Keratinocyte (primary cell): ENCODE measurements around the gene PLEKHA6. TPM values are rescaled to one million over a fixed set of nuclear protein-coding genes. Genes with fewer than 3 reads are reported as not detected.
A peak's percentile ranks its signal among the peaks of the same experiment; 100 is the strongest.

Experiments
- DNase-seq: peaks from one replicate; pipeline ENCODE4 v3.0.0-alpha.2; 2011; ENCODE audit warnings: low read depth, missing footprints, low spot score
- FAIRE-seq: peaks from 2 replicates; lab custom pipeline; 2011; peaks lifted over from hg19 to GRCh38; lab: Jason Lieb, UNC
- H2AFZ ChIP-seq: 2 replicates; pipeline ENCODE4 v1.6.0; 2012; ENCODE audit warnings: low read length, control low read depth, inconsistent platforms; ENCODE audit not compliant: control insufficient read depth
- H3K27ac ChIP-seq: 2 replicates; pipeline ENCODE4 v1.5.1; 2011; ENCODE audit warnings: low read length; ENCODE audit not compliant: control insufficient read depth, insufficient read depth
- H3K27me3 ChIP-seq: 3 replicates; pipeline ENCODE4 v1.6.0; 2011; ENCODE audit warnings: low read length; ENCODE audit not compliant: control insufficient read depth, insufficient read depth; ENCODE audit errors: extremely low read depth
- H3K36me3 ChIP-seq, 2 experiments: 2 replicates in 1 of 2; 3 replicates in 1 of 2; pipeline ENCODE4 v1.5.1; 2011; ENCODE audit warnings: low read length in 2 of 2, mild to moderate bottlenecking in 1 of 2; ENCODE audit not compliant: control insufficient read depth in 2 of 2, insufficient read depth in 2 of 2; ENCODE audit errors: extremely low read depth in 1 of 2
- H3K4me1 ChIP-seq: 3 replicates; pipeline ENCODE4 v1.5.1; 2011; ENCODE audit warnings: low read length; ENCODE audit not compliant: control insufficient read depth, insufficient read depth; ENCODE audit errors: extremely low read depth
- H3K4me2 ChIP-seq: 3 replicates; pipeline ENCODE4 v1.6.0; 2011; ENCODE audit warnings: low read depth, low read length; ENCODE audit not compliant: control insufficient read depth, insufficient read depth; ENCODE audit errors: extremely low read depth
- H3K4me3 ChIP-seq, 3 experiments: fragments of 200-600 bp in 1 of 3; sonication (generic) in 1 of 3; 2 replicates in 2 of 3; 3 replicates in 1 of 3; pipeline ENCODE4 v1.5.1; 2011 to 2016; ENCODE audit warnings: low read length in 3 of 3, mild to moderate bottlenecking in 3 of 3, control low read depth in 2 of 3, inconsistent platforms in 1 of 3, low read depth in 1 of 3, mixed read lengths in 1 of 3, mixed run types in 1 of 3, moderate library complexity in 1 of 3; ENCODE audit not compliant: control insufficient read depth in 2 of 3, insufficient read depth in 2 of 3; ENCODE audit errors: extremely low read depth in 1 of 3
- H3K79me2 ChIP-seq: 2 replicates; pipeline ENCODE4 v1.6.0; 2012; ENCODE audit warnings: low read length; ENCODE audit not compliant: control insufficient read depth, insufficient read depth
- H3K9ac ChIP-seq: 3 replicates; pipeline ENCODE4 v1.6.0; 2011; ENCODE audit warnings: low read length; ENCODE audit not compliant: control insufficient read depth, insufficient read depth; ENCODE audit errors: extremely low read depth
- H3K9me1 ChIP-seq: 3 replicates; pipeline ENCODE4 v1.6.0; 2011; ENCODE audit warnings: low read length; ENCODE audit not compliant: control insufficient read depth, insufficient read depth; ENCODE audit errors: extremely low read depth
- H3K9me3 ChIP-seq: 2 replicates; pipeline ENCODE4 v1.5.1; 2012; ENCODE audit warnings: low read depth, low read length; ENCODE audit not compliant: control insufficient read depth
- H4K20me1 ChIP-seq: 3 replicates; pipeline ENCODE4 v1.6.0; 2011; ENCODE audit warnings: low read length; ENCODE audit not compliant: control insufficient read depth, insufficient read depth; ENCODE audit errors: extremely low read depth
- CTCF ChIP-seq, 3 experiments: IDR thresholded peaks in 1 of 3; conservative IDR thresholded peaks in 1 of 3; optimal IDR thresholded peaks in 1 of 3; 2 replicates in 2 of 3; 3 replicates in 1 of 3; pipeline versions ENCODE3 to v1.5.1; 2011; ENCODE audit warnings: low read length in 3 of 3, mild to moderate bottlenecking in 3 of 3, moderate library complexity in 2 of 3, control low read depth in 1 of 3, inconsistent platforms in 1 of 3; ENCODE audit not compliant: insufficient read depth in 2 of 3; ENCODE audit errors: extremely low read depth in 1 of 3
- EZH2 ChIP-seq: IDR thresholded peaks from one replicate; pipeline ENCODE4 v1.6.1; 2012; ENCODE audit warnings: inconsistent platforms, mild to moderate bottlenecking, low read length, moderate library complexity
- dilution Hi-C: fragments of 300-500 bp; cut with MboI; formaldehyde crosslinking; loops from one replicate; pipeline ENCODE4 v1.7.0; 2020; ENCODE audit warnings: low sequenced_read_pairs; ENCODE audit not compliant: extremely low pct_ligation_motif_present
- polyA plus RNA-seq, 5 experiments: library from polyadenylated mRNA; depleted of rRNA in 3 of 5; stranded (reverse) in 3 of 5; stranded (forward) in 1 of 5; unstranded in 1 of 5; fragments of >200 nt; gene quantifications; 1 replicate in 1 of 5; 2 replicates in 3 of 5; 3 replicates in 1 of 5; pipeline versions ENCODE4 v1.2.1 to v1.2.3, GENCODE V29; 2011 to 2012; ENCODE audit warnings: missing spikeins in 2 of 5, low read depth in 1 of 5, low replicate concordance in 1 of 5

Gene PLEKHA6
- polyA plus RNA-seq, 1 donor (not counting 4 experiments of a cell fraction or from before 2014, with no cell fraction given) = 1.5 TPM

GRCh38 chr1:204323887-204324286, 35.8 kb downstream of the PLEKHA6 start:
- TF ChIP-seq EZH2 = no peak
- peak in 1 of 3 experiments; percentile 7 for TF ChIP-seq CTCF (optimal IDR thresholded peaks at IDR 0.05 in 1 of 3, IDR thresholded peaks at IDR 0.05 in 1 of 3, conservative IDR thresholded peaks at IDR 0.05 in 1 of 3; ENCODE audit: extremely low read depth in 1 of 3, insufficient read depth in 2 of 3, low read length in 3 of 3)
- H3K9ac ChIP-seq = no peak overlapping the region
- dilution Hi-C loops = no loop called here
- no peak overlapping the region for H3K27ac ChIP-seq
- H3K4me3 ChIP-seq = no peak overlapping the region
- H3K36me3 ChIP-seq = no peaks in the 10 kb centered on the region
- H3K4me1 ChIP-seq = peaks cover 37% of the 10 kb centered on the region
- no peaks in the 10 kb centered on the region for H4K20me1 ChIP-seq
- FAIRE-seq = peak; percentile 36
- no peaks in the 10 kb centered on the region for H3K9me1 ChIP-seq
- H3K9me3 ChIP-seq = no peaks in the 10 kb centered on the region
- no peak overlapping the region for H2AFZ ChIP-seq
- H3K4me2 ChIP-seq = no peak overlapping the region
- H3K27me3 ChIP-seq = no peaks in the 10 kb centered on the region
- no peaks in the 10 kb centered on the region for H3K79me2 ChIP-seq
- peak; percentile 65 for DNase-seq

GRCh38 chr1:204322339-204322868, 37.3 kb downstream of the PLEKHA6 start:
- Histone ChIP-seq H3K4me1 (peaks cover 40% of the 10 kb centered on the region), H2AFZ (no peak overlapping the region), H3K9me3 (no peaks in the 10 kb centered on the region), H3K9me1 (no peaks in the 10 kb centered on the region), H4K20me1 (no peaks in the 10 kb centered on the region), H3K36me3 (no peaks in the 10 kb centered on the region), H3K4me3 (no peak overlapping the region), H3K9ac (no peak overlapping the region), H3K4me2 (no peak overlapping the region), H3K27me3 (no peaks in the 10 kb centered on the region), H3K27ac (no peak overlapping the region), H3K79me2 (no peaks in the 10 kb centered on the region)
- no peak for TF ChIP-seq CTCF (optimal IDR thresholded peaks at IDR 0.05 in 1 of 3, IDR thresholded peaks at IDR 0.05 in 1 of 3, conservative IDR thresholded peaks at IDR 0.05 in 1 of 3; ENCODE audit: extremely low read depth in 1 of 3, insufficient read depth in 2 of 3, low read length in 3 of 3)
- TF ChIP-seq EZH2 = no peak
- FAIRE-seq = no peak
- dilution Hi-C loops = no loop called here
- no peak for DNase-seq
